GM12878 (cell line): ENCODE data around the gene SKA3. TPM values are rescaled to one million over a fixed set of nuclear protein-coding genes. Genes with fewer than 3 reads are reported as not detected.

Experiments used
- ATF2 ChIP-seq: IDR thresholded peaks from 2 replicates; pipeline ENCODE4 v1.6.1; 2012; ENCODE audit warnings: low read length, inconsistent platforms
- BACH1 ChIP-seq: fragments of 450-650 bp; IDR thresholded peaks from 2 replicates; pipeline ENCODE4 v1.6.1; 2017; ENCODE audit warnings: mild to moderate bottlenecking, borderline replicate concordance
- BCL11A ChIP-seq: IDR thresholded peaks from 2 replicates; pipeline ENCODE4 v1.6.1; 2011; ENCODE audit warnings: low read depth, low read length
- BRCA1 ChIP-seq: IDR thresholded peaks from 2 replicates; pipeline ENCODE4 v1.6.1; 2011; ENCODE audit warnings: low read depth, low read length, improper control_type of control experiment
- CBFB ChIP-seq: IDR thresholded peaks from 2 replicates; pipeline ENCODE4 v1.6.1; 2016; ENCODE audit warnings: antibody characterized with exemption, low read depth
- CBX3 ChIP-seq: fragments of 200-600 bp; sonication (generic); IDR thresholded peaks from 2 replicates; pipeline ENCODE4 v1.6.1; 2016; ENCODE audit warnings: low read depth, borderline replicate concordance
- CEBPZ ChIP-seq: fragments of 150-350 bp; IDR thresholded peaks from 2 replicates; pipeline ENCODE4 v1.6.1; 2016; ENCODE audit warnings: low read depth, low read length
- CREM ChIP-seq: IDR thresholded peaks from 2 replicates; pipeline ENCODE4 v1.6.1; 2014; ENCODE audit warnings: antibody characterized with exemption, low read depth
- DPF2 ChIP-seq: fragments of 450-650 bp; IDR thresholded peaks from 2 replicates; pipeline ENCODE4 v1.6.1; 2017; ENCODE audit warnings: mild to moderate bottlenecking
- E2F8 ChIP-seq: fragments of 450-650 bp; IDR thresholded peaks from 2 replicates; pipeline ENCODE4 v1.6.1; 2018; ENCODE audit warnings: mild to moderate bottlenecking, low read depth, moderate library complexity; ENCODE audit not compliant: partially characterized antibody
- KLF5 ChIP-seq: fragments of 450-650 bp; IDR thresholded peaks from 2 replicates; pipeline ENCODE4 v1.6.1; 2014; ENCODE audit warnings: mild to moderate bottlenecking; ENCODE audit not compliant: partially characterized antibody
- NR2F1 ChIP-seq: fragments of 450-650 bp; conservative IDR thresholded peaks from 2 replicates; pipeline ENCODE4 v1.6.1; 2017; ENCODE audit warnings: mild to moderate bottlenecking
- PKNOX1 ChIP-seq: fragments of 450-650 bp; IDR thresholded peaks from 2 replicates; pipeline ENCODE4 v1.6.1; 2016; ENCODE audit warnings: mild to moderate bottlenecking
- RAD21 ChIP-seq: IDR thresholded peaks from 2 replicates; pipeline ENCODE4 v1.6.1; 2011; ENCODE audit warnings: mild to moderate bottlenecking, low read depth, low read length, moderate library complexity; ENCODE audit not compliant: insufficient read depth
- SPI1 ChIP-seq: IDR thresholded peaks from 2 replicates; pipeline ENCODE4 v1.6.1; 2011; ENCODE audit warnings: low read depth, mild to moderate bottlenecking, low read length, moderate library complexity, borderline replicate concordance; ENCODE audit not compliant: insufficient read depth
- TCF12 ChIP-seq: IDR thresholded peaks from 2 replicates; pipeline ENCODE4 v1.6.1; 2011; ENCODE audit warnings: low read depth, mild to moderate bottlenecking, low read length
- TCF7 ChIP-seq: IDR thresholded peaks from 2 replicates; pipeline ENCODE4 v1.6.1; 2014; ENCODE audit warnings: antibody characterized with exemption, borderline replicate concordance
- ZNF622 ChIP-seq: fragments of 450-650 bp; IDR thresholded peaks from 2 replicates; pipeline ENCODE4 v1.6.1; 2017; ENCODE audit warnings: mild to moderate bottlenecking, inconsistent platforms
- polyA plus RNA-seq, 11 experiments: library from polyadenylated mRNA; depleted of rRNA in 4 of 11; unstranded in 6 of 11; stranded (reverse) in 5 of 11; fragments of >200 nt; fragmentation: Nextera tagmentation in 4 of 11; fragmentation: Illumina TruSeq in 1 of 11; extraction: Ambion mirVana in 4 of 11; extraction: Trizol in 1 of 11; gene quantifications; 1 replicate in 1 of 11; 2 replicates in 10 of 11; pipeline versions ENCODE4 v1.2.1 to v1.2.3, GENCODE V29; 2011 to 2016; ENCODE audit warnings: inconsistent platforms in 2 of 11, missing spikeins in 2 of 11, low read depth in 1 of 11
- total RNA-seq, 4 experiments: library from RNA; depleted of rRNA in 3 of 4; stranded (reverse); fragments of >200 nt in 3 of 4; fragmentation: Illumina TruSeq in 1 of 4; extraction: Trizol in 1 of 4; gene quantifications; 2 replicates each; pipeline versions ENCODE4 v1.2.1 to v1.2.3, GENCODE V29; 2013 to 2021

The SKA3 gene
- total and polyA plus RNA-seq, 10 of the 15 experiments (the other 5 are each of a cell fraction or from before 2014, with no cell fraction given): 13.5 to 69.7 (median 26.3) TPM

GRCh38 chr13:21149568-21149967 lies 26.8 kb downstream of the SKA3 start (continued):
- TF ChIP-seq BRCA1: no peak
- no peak for TF ChIP-seq SPI1
- TF ChIP-seq E2F8: no peak
- TF ChIP-seq CBFB: peak; percentile 81
- TF ChIP-seq ATF2: peak; percentile 94
- TF ChIP-seq BCL11A: no peak; the same call in 1 of the 2 replicates
- TF ChIP-seq CBX3: no peak
- TF ChIP-seq TCF12: no peak
- no peak for TF ChIP-seq ZNF622
- TF ChIP-seq CREM: peak; percentile 67; the same call in 1 of the 2 replicates
- TF ChIP-seq DPF2: no peak
- TF ChIP-seq TCF7: peak; percentile 83
- TF ChIP-seq NR2F1: no peak
- TF ChIP-seq RAD21: no peak
- no peak for TF ChIP-seq CEBPZ
- TF ChIP-seq KLF5: no peak
- TF ChIP-seq BACH1: no peak
- TF ChIP-seq PKNOX1: no peak
